Measurements from ENCODE around the gene NCAM1.
"Not testable (repeated sequence)": the region's sequence is repeated elsewhere in the genome, so short reads cannot be mapped to it uniquely, and the experiment has no call there.

The NCAM1 gene

DNA sequence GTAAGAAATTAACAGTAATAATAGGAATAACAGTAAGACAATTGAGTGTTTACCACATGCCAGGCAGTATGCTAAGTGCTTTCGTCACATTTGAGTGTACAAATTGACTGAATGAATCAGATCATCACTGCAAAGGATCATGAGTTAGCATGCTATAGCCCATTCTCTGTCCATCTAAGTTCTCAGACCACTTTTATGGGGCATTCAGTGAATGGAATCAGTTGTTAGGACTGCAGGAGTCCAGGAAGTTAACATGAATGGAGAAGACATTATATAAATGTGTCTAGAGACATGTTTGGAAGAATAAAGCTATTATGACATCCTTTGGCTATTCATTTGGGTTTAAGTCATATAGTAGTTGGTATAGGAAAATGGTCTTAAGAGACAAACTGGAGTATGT, 59.9 kb downstream of the NCAM1 start:
- no peak for DNase-seq (ENCODE audit: low spot score)

DNA sequence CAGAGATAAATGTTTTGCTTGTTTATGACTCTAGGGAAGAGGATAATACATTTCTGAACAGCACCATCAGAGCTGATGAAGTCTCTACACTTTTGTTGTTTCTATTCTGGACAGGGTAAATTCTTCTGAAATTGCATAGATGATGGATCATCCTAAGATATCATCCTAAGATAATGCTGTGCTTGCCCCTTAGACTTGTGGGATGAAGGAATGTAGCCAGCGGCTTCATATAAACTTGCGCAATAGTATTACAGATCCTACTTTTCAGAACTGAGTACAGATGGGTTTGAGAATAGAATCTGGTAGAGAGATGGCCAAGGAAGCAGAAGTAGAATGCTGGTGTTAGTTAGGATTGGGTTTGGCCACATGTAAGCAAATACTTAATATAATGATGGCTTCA, 61.0 kb downstream of the NCAM1 start:
- no peak for DNase-seq (ENCODE audit: low spot score)

- DNase-seq (ENCODE audit: low spot score) = peak; percentile 16
Measured at GRCh38 chr11:113023228-113023627, 62.0 kb downstream of the NCAM1 start.

GRCh38 chr11:113023986-113024385, 62.8 kb downstream of the NCAM1 start:
- no peak for DNase-seq (ENCODE audit: low spot score)

DNA sequence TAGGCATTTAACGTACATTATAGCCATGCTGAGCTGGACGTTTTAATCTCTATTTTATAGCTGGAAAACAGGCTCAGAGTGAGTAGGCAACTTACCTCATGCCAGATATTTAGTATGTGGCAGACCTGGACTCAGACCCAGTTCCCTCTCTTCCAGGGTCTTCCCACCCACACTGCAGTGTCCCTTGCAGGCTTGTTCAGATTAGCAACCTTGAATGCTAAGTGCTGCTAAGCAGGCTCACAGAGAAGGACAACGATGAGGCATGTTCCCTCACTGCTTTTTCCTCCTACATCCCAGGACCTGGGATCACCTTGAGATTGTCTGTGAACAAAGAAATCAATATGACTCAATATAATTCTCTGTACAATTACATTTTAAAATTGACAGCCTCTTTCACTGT, 65.6 kb downstream of the NCAM1 start:
- no peak for DNase-seq (ENCODE audit: low spot score)

GRCh38 chr11:113034576-113034975, 73.4 kb downstream of the NCAM1 start:
- no peak for DNase-seq (ENCODE audit: low spot score)

GRCh38 chr11:113035708-113036107, 74.5 kb downstream of the NCAM1 start:
- no peak for DNase-seq (ENCODE audit: low spot score)

DNA sequence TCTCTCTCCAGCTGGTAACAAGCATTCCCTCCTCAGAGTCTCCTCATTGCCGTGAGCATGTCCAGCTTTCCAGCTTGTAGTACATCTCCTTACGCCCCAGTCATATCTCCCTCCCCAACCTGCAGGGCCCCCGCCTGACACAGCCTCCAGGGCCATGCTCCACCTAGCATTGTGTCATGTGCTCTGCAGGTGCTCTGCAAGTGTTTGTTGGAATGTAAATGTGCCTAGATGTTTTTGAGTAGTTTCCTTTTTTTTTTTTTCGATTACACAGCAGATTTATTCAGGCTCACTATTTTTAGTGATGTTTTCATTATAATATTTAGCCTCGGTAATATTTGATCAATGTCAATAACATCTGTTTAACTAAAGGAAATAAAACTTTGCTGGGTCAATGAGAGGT, 82.5 kb downstream of the NCAM1 start:
- no peak for DNase-seq (ENCODE audit: low spot score)

GRCh38 chr11:113045146-113045545, 83.9 kb downstream of the NCAM1 start:
- DNase-seq (ENCODE audit: low spot score) = no peak

- DNase-seq (ENCODE audit: low spot score) = no peak
Measured at GRCh38 chr11:113046866-113047265, 85.6 kb downstream of the NCAM1 start.

DNA sequence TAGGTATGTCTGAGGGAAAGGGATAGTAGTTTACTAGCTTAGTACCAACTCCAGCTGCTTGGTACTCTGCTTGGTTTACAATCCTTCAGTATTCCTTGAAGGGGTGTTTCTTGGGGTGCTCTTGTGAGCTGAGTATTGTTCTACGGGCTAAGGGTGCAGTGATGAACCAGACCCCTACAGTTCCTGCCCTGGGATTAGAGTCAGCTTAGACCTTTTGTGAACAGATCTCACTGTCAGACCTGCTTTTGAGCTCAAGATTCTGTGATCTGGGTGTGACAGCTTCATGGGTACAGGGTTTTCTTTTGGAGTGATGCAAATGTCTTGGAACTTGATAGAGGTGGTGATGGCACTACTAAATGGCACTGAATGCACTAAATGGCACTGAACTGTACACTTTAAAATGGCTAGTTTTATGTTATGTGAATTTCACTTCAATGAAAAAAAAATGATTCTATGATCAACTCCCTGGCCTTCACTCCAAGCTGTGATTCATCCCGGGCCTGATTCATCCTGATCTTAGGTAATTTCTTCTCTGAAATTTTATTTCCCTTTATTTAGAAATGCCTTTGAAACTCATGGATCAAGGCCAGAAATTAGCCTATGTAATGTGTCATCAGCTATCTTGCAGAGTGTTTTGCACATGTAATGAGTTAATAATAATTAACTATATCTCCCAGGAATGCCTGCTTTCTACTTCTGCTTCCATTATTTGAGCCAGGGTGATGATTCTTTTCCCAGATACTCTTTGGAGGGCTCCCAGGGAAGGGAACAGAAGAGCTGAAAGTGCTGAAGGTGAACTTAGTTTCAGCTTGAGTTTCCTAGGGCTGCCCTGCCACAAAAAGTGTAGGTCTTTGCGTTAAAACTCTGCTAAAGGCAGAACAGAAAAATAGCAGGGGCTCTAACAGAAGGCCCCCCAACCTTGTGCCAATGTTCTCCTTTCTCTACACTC, 87.9 kb downstream of the NCAM1 start:
- no peak for DNase-seq (ENCODE audit: low spot score)

DNA sequence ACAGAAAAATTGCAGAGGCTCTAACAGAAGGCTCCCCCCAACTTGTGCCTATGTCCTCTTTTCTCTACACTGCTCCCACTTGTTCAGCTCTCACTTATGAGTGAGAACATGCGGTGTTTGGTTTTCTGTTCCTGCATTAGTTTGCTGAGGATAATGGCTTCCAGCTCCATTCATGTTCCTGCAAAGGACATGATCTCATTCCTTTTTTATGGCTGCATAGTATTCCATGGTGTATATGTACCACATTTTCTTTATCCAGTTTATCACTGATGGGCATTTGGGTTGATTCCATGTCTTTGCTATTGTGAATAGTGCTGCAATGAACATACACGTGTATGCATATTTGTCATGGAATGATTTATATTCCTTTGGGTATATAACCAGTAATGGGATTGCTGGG, 91.8 kb downstream of the NCAM1 start:
- DNase-seq (ENCODE audit: low spot score) = not testable (repeated sequence)

DNA sequence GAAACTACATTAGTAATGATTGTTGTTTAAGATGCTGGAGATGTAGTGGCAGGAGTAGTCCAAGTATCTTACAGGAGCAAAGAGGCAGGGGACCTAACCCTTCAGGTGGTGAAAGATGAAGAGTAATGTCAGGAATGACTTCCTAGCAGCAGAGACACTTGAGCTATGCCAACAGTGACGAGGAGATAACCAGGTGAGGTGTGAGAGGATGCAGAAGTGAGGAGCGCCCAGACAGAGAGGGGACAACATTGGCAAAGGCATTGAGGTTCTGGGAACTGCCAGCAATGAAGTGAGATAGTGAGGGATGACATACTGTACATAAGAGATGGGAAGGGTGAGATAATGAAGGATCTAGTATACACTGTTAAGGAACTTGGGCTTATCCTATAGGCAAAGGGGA, 95.8 kb downstream of the NCAM1 start:
- DNase-seq (ENCODE audit: low spot score) = no peak

- DNase-seq (ENCODE audit: low spot score) = no peak
Measured at GRCh38 chr11:113059548-113059947, 98.3 kb downstream of the NCAM1 start.

GRCh38 chr11:113065330-113065729, 104.1 kb downstream of the NCAM1 start:
- no peak for DNase-seq (ENCODE audit: low spot score)

- DNase-seq (ENCODE audit: low spot score) = no peak
Measured at GRCh38 chr11:113072237-113072858, 111.1 kb downstream of the NCAM1 start.

- no peak for DNase-seq (ENCODE audit: low spot score)
Measured at GRCh38 chr11:113073290-113073953, 112.2 kb downstream of the NCAM1 start.

DNA sequence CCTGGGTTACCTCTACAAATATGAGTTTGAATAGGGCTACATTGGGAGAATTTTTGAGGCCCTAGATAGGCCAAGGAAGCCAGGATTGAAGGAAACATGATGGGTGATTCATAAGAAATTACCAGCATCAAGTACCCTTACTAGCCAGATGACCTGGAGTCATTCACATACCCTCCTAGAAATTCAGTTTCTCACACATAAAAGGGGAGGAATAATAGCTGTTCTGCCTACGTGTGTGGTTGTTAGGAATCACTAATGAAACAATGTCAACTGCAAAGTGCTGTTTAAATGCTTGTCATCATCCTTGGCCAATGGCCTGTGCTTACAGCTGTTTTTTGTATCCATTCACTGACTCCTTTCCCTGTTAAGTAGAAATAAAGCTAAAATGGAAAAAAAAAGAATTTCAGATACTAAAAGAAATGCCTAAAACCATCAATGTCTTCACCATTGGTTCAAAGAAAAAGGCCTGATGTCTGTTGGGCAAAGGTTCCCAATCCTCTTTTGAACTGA, 114.4 kb downstream of the NCAM1 start:
- no peak for DNase-seq (ENCODE audit: low spot score)

- peak; percentile 22 for DNase-seq (ENCODE audit: low spot score)
Measured at GRCh38 chr11:113077379-113077778, 116.2 kb downstream of the NCAM1 start.

DNA sequence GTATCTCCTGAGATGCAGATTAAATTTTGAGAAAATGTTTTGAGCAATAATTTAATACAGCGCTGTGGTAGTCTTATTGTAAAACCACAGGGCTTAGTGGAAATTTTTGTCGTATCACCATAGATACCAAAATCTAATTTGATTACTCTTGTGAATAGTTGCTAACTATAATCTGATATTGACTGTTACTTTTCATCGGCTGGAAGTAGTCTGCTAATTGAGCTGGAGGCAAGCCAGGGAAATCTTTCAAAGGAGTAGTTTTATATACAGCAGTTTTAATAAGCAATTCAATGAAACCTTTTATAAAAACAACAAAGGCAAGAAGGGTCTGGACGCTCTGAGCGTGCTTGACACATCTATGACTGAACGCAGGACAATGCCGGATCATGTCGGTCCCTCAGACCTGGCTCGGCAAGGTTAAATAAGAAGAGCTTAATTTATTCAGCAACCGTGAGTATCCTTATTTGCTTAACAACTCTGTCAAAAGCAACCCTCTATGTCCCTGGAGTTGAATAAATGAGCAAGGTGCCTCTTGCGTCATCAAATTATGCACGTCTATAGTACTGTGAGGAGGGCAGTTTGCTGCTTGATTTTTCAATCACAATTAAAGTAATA, 121.2 kb downstream of the NCAM1 start:
- no peak for DNase-seq (ENCODE audit: low spot score)

DNA sequence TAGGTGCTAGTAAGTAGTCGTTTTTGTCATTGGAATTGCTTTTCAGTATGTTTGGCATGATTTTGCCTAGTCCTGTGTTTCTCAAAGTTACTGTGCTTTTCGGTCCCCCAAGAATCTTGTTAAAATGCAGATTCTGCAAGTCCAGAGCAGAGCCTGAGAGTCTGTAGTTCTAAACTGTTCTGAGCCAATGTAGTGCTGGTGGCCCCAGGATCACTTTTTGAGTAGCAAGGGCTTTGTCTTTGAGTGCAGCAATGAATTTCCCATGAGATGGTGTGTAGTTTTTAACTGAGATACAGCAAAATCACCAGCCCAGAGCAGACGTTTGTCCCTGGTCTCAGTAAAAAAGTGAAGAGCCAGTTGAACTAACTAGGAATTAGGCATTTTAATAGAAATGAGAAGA, 122.4 kb downstream of the NCAM1 start:
- DNase-seq (ENCODE audit: low spot score) = no peak

- DNase-seq (ENCODE audit: low spot score) = no peak
Measured at GRCh38 chr11:113084297-113084696, 123.1 kb downstream of the NCAM1 start.

All from cerebellar cortex (tissue), 1 donor.